WTC11 (cell line): Measurements from ENCODE around the gene TRIP10.

Experiments used
- CREM ChIP-seq: sonication (generic); formaldehyde crosslinking; IDR thresholded peaks from 2 replicates; pipeline ENCODE4 v1.8.1; 2022; ENCODE audit warnings: mild to moderate bottlenecking, missing genetic modification reagents, moderate library complexity
- CTCF ChIP-seq: fragments of 200-600 bp; IDR thresholded peaks from 2 replicates; pipeline ENCODE4 v1.8.0; 2022; ENCODE audit warnings: antibody characterized with exemption
- FOXP1 ChIP-seq: sonication (generic); formaldehyde crosslinking; IDR thresholded peaks from 2 replicates; pipeline ENCODE4 v1.8.0; 2022; ENCODE audit warnings: missing genetic modification reagents, mild to moderate bottlenecking, moderate library complexity, borderline replicate concordance
- HMGA2 ChIP-seq: fragments of 250-450 bp; sonication (Bioruptor Pico); IDR thresholded peaks from 2 replicates; pipeline ENCODE4 v1.4.0; 2021; ENCODE audit warnings: mild to moderate bottlenecking, moderate library complexity
- SOX15 ChIP-seq: fragments of 250-450 bp; sonication (Bioruptor Pico); IDR thresholded peaks from 2 replicates; pipeline ENCODE4 v1.9.0; 2021; ENCODE audit warnings: mild to moderate bottlenecking
- STAT6 ChIP-seq: sonication (generic); formaldehyde crosslinking; conservative IDR thresholded peaks from 2 replicates; pipeline ENCODE4 v1.8.1; 2023; ENCODE audit warnings: mild to moderate bottlenecking, low read depth, missing genetic modification reagents, moderate library complexity
- ZNF263 ChIP-seq: sonication (generic); formaldehyde crosslinking; IDR thresholded peaks from 2 replicates; pipeline ENCODE4 v1.8.1; 2022; ENCODE audit warnings: low read depth, mild to moderate bottlenecking, moderate library complexity, missing genetic modification reagents
- ZNF512 ChIP-seq: sonication (generic); formaldehyde crosslinking; IDR thresholded peaks from 2 replicates; pipeline ENCODE4 v1.8.1; 2022; ENCODE audit warnings: missing genetic modification reagents, borderline replicate concordance
- TF ChIP-seq, protein P1 (sequence below): sonication (generic); formaldehyde crosslinking; IDR thresholded peaks from 2 replicates; pipeline ENCODE4 v1.8.0; 2023; ENCODE audit warnings: mild to moderate bottlenecking, missing genetic modification reagents
- TF ChIP-seq, protein P2 (sequence below): fragments of 250-450 bp; sonication (Bioruptor Pico); IDR thresholded peaks from 2 replicates; pipeline ENCODE4 v1.9.0; 2021; ENCODE audit warnings: moderate library complexity, mild to moderate bottlenecking, inconsistent platforms, borderline replicate concordance

DNA sequence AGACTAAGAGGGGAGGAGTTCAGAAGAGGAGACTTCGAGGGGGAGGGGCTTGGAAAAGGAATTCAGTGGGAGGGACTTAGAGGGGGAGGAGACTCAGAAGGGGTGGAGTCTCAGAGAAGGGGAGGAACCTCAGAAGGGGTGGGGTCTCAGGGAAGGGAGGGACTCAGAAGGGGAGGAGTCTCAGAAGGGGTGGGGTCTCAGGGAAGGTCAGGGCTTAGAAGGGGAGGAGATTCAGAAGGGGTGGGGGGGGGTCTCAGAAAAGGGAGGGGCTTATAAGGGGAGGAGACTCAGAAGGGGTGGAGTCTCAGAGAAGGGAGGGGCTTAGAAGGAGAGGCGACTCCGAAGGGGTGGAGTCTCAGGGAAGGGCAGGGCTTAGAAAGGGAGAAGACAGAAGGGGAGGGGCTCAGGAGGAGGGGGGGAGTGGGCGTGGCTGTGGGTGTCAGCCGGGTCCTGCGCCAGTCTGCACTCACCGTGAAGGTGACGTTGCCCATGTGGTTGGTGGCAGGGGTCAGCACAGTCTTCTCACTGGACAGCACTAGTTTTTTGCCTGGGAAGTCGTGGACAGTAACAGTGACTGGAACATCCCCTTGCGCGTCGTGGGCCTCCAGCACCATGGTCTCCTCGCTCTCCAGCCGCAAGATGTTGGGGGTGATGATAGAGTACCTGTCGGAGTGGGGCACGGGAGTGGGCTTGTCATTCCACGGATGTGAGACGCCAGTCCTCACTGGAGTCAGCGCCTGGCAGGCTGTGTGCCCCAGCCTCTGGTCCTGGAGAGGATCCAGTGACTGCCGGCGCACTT is 20.5 kb upstream of the TRIP10 start:
- TF ChIP-seq STAT6 (no peak), CTCF (no peak), ZNF512 (CRISPR knock-in tag) (no peak), SOX15 (CRISPR knock-in tag) (no peak), ZNF263 (no peak), FOXP1 (CRISPR knock-in tag) (no peak), HMGA2 (CRISPR knock-in tag) (no peak), CREM (CRISPR knock-in tag) (no peak)
- TF ChIP-seq, protein P1, sequence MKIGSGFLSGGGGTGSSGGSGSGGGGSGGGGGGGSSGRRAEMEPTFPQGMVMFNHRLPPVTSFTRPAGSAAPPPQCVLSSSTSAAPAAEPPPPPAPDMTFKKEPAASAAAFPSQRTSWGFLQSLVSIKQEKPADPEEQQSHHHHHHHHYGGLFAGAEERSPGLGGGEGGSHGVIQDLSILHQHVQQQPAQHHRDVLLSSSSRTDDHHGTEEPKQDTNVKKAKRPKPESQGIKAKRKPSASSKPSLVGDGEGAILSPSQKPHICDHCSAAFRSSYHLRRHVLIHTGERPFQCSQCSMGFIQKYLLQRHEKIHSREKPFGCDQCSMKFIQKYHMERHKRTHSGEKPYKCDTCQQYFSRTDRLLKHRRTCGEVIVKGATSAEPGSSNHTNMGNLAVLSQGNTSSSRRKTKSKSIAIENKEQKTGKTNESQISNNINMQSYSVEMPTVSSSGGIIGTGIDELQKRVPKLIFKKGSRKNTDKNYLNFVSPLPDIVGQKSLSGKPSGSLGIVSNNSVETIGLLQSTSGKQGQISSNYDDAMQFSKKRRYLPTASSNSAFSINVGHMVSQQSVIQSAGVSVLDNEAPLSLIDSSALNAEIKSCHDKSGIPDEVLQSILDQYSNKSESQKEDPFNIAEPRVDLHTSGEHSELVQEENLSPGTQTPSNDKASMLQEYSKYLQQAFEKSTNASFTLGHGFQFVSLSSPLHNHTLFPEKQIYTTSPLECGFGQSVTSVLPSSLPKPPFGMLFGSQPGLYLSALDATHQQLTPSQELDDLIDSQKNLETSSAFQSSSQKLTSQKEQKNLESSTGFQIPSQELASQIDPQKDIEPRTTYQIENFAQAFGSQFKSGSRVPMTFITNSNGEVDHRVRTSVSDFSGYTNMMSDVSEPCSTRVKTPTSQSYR = no peak
- TF ChIP-seq, protein P2, sequence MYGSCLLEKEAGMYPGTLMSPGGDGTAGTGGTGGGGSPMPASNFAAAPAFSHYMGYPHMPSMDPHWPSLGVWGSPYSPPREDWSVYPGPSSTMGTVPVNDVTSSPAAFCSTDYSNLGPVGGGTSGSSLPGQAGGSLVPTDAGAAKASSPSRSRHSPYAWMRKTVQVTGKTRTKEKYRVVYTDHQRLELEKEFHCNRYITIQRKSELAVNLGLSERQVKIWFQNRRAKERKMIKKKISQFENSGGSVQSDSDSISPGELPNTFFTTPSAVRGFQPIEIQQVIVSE (CRISPR knock-in tag) = no peak
